HG03135 (cell line): ENCODE data around the gene EXT2.

Source experiments
- ATAC-seq: cut with Tn5 transposase; IDR thresholded peaks from one replicate; pipeline ENCODE4 v1.9.1; 2021; ENCODE audit warnings: mild to moderate bottlenecking, moderate library complexity; ENCODE audit not compliant: unreplicated experiment

Gene EXT2

DNA sequence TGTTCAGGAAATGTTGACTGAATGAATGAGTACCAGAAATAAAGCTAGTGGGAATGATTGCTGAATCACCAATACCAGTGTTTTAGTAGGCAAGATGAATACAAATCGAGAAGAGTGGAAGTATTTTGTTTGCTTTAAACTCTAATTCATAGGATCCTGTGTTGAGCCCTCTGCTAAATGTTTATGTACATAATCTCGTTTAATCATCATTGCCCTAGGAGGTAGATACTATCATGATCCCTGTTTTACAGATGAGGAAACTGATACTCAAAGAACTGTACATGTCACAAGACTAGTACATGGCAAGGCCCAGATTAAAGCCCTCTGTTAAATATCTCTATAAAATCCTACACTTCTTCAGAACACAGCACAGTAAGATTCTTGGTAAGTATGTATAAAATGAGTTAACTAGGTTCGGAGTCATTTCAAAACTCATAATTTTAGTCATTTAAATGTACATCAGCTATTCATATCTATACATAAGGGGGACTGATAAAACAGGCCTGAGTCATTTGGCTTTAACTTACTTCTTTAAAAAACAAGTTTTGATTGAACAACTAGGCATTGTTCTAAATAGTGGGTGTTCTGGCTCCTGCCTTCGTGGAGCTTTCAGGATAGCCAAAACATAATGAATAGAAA lies 97.1 kb downstream of the EXT2 start:
- no peak for ATAC-seq

- no peak for ATAC-seq
These were observed 98.4 kb downstream of the EXT2 start for GRCh38 chr11:44193856-44194255.

DNA sequence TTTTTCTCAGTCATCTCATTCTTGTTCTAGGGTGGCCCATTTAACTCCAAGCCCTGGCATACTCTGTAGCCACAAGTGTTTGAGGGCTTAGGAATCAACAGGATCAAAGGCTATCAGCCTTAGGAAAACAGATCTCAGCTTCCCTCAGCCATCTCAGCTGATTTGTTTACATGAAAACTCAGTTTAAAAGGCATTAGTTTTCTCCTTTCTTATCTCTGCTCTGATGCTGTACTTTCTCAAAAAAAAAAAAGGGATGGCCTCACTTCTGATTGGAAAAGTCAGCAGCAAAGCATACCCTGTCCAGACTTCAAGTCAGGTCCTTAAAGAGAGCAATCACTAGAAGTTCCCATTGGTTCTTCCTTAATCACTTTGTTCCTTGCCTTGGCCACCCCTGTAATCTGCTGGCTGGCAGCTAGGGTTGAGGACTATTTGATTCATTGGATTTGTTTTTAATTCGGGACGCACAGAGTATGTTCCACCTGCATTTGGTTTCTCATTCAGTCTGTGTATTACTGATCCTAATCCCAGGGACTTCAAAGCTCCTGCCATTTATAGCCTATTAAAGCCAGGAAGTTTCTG lies 102.8 kb downstream of the EXT2 start:
- ATAC-seq: no peak

DNA sequence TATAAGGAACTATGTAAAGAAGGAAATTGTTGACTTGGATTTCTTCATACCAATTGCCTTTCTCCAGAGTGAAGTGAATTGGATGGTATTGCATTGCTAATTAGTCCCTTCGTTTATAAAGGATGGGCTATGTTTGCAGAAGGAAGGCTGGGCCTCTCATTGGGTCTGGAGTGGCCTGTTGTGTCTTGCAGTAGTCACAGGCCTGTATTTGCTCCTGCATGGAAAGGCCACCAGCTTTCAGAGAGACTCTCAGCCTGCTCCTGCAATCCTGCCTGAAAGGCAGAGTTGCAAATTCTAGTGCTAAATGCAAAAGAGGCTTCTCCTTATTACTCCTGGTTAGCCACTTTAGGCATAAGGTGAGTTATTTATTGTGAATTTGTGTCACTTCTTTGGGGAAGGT lies 103.8 kb downstream of the EXT2 start:
- no peak for ATAC-seq

DNA sequence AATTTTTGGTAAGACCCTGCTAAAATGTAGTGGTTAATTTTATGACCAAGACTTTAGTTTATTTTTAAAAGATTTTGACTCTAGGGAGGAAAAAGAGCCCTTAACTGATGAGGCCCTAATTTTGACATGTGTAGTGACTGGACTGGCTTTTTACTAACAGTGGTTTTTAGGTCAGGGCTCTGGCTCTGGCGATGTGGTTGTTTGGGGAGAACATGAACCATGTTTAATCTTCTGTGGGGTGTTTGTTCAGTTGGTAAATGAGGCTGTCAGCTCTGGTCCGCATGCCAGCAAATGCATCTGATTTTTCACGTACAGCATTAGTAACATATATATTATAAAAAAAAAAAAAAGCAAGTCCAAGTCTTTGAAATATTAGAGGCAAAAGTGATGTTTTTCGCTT lies 104.3 kb downstream of the EXT2 start:
- ATAC-seq: no peak

- ATAC-seq: no peak
These were observed 108.0 kb downstream of the EXT2 start for GRCh38 chr11:44203270-44204043.

- no peak for ATAC-seq
These were observed 109.9 kb downstream of the EXT2 start for GRCh38 chr11:44205352-44205751.

DNA sequence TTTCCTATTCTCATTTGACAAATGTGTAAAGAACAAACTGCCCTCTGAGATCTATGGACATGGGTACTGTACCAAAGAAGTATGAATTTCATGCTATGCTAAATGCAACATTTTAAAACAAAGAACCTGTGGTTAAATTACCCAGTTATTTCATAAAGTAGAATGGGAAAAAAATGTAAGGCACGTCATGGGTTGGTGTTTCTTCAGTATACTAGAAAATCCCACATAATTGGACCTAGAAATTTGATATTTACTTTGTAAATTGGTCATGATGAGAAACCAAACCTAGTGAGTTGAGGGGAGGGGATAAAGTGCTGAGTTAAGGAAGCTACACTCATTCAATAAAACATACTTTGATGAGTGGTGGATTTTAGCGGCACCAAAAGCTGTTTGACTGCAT lies 110.4 kb downstream of the EXT2 start:
- ATAC-seq: no peak

DNA sequence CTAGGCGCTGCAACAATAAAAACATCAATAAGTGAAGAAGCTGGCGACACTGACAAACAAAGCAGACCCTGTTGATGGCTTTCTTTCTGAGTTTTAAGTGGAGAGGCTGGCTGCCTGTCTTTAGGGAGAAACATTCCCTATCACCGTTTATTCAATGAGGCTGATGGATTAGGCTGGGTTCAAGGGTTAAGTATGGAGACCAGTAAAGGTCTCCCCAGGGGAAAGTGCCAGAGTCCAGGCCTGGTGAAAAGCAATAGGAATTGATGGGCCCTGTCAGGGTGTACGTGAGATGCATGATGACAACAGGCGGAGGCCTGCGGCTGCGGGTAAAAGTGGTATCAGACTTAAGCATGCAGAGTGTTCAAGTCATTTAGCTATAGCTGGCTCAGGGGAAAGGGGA lies 111.8 kb downstream of the EXT2 start:
- no peak for ATAC-seq

DNA sequence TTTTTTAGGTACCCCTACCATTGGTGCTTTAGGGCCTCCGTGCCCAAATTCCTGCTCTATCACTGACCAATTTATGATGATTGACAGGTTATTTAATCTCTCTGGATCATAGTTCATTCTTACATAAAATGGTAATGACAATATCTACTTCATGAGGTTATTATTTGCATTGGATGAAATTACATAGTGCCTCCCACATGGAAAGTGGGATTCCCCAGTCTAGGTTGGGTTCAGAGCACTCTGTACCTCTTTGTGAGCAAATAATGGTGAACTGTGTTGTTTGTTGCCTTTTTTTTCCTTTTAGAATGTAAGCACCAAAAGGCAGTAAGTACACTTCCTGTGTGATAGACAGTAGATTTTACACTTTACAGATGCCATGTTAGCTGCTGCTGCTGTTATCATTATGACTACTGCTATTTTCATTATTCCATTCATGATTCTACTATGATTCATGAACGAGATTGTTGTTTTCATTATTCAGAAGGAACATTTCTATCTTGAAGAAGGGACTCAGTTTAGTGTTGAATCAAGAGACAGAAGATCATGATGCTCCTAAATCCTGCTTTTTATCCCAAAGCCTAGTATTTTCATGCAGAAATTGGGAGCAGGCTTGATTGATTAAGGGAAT lies 113.6 kb downstream of the EXT2 start:
- ATAC-seq: no peak

DNA sequence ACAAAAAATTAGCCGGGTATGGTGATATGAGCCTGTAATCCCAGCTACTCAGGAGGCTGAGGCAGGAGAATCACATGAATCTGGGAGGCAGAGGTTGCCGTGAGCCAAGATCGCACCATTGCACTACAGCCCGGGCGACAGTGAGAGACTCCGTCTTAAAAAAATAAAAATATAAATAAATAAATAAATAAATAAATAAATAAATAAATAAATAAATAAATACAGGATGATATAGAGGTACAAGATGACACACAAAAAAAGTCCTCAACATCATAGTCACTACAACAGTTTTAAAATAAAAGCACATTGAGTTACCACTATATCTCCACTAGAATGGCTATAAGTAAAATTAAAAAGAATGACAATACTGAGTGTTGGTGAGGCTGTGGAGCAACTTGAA lies 116.7 kb downstream of the EXT2 start:
- no peak for ATAC-seq

GRCh38 chr11:44213148-44213547 lies 117.7 kb downstream of the EXT2 start:
- ATAC-seq: no peak

- ATAC-seq: no peak
These were observed 122.0 kb downstream of the EXT2 start for GRCh38 chr11:44217432-44217831.

DNA sequence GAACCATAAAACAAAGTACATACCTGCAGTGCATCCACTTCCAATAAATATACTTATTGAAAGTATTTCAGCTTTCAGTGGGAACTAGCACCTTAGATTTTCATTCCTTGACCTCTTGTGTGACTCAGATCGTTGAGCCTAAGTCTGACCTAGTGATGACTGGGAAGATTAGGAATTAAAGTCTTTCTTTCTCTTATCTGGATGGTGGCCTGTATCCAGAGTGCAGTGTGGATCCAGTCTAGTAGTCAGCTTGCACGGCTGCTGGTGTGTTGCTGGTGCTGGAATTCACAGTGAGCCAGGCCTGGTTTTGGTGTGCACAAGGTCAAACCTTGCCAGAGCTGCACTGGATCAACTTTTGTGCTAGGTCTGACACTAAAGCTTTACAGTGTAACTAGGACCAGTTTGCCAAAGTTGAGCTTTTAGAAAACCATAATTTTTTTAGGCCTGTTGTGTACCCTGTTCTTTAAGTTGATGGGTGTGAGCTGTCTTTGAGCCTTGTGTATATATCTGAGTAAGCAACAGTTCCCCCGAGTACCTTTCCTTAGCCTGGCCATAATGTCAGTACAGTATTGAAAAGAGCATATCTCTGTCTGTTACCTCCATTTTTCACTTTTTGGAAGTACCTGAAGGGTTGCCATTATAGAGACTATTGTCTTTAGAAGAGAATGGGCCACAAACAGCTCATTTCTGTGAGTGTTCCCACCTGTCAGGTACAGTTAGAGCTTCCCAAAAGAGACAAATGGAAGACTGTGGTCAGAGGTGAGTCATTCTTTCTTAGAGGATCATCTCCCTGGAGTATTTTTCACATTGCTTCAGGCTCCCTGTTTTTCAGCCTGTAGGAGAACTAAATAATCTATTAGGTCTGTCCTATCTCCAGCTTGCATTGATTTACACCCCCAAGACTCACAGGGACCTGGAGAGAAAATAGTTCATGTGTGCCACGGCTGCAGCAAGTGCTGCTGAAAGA lies 124.6 kb downstream of the EXT2 start:
- no peak for ATAC-seq

DNA sequence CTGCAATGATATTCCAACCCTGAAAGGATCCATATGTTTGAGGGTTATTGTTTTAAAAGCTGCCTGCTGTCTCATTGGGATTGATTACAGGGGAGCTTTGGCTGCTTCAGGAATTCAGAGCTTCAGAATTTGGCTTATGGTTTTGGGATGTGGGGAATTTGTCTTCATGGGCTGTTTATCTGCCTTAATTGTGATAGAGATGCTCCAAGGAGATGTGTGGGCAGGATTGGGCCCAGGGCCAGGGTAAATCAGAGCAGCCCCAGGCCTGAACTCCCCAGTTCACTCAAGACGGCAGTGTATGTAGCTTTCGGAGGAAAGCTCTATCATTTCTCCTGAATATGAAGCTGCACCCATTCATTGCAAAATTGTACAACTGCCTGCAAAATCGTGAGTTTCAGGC lies 126.0 kb downstream of the EXT2 start:
- ATAC-seq: no peak

DNA sequence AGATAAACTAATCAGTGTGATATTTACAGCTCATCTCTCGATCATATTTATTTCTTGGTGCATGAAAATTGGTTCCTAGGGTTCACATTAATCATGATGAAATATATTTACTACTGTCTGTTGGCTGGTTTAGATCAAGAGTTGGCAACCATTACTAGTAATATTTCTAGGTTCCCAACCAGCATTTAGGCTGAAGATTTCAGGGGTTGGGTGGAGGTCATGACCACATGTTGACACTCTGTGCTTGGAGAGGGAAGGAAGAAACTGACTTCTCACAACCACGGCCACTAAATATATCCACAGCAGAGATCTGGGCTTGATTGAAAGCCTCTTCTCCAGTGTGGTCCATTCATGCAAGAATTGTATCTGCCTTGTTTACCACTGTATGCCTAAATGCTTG lies 126.5 kb downstream of the EXT2 start:
- ATAC-seq: no peak

GRCh38 chr11:44223238-44223637 lies 127.8 kb downstream of the EXT2 start:
- no peak for ATAC-seq

GRCh38 chr11:44224867-44225501 lies 129.5 kb downstream of the EXT2 start:
- ATAC-seq: no peak

DNA sequence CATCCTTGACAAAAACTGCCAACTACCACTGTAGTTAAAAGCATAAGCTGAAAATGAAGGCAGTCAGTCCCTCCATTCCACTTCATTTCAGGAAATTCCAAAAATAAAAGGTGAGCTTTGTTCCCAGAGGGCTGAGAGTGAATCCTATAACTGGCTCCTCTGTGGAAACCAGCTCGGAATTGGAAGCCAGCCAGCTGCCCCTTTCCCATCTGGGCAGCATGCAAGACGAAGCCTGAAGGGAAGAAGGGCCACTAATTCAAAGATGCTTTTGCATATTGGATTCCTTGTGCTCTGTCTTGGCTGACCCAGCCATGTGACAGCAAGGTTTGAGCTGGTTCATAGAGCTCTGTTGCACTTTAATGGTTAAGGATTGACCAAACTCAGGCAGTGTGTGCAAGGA lies 131.0 kb downstream of the EXT2 start:
- ATAC-seq: no peak

DNA sequence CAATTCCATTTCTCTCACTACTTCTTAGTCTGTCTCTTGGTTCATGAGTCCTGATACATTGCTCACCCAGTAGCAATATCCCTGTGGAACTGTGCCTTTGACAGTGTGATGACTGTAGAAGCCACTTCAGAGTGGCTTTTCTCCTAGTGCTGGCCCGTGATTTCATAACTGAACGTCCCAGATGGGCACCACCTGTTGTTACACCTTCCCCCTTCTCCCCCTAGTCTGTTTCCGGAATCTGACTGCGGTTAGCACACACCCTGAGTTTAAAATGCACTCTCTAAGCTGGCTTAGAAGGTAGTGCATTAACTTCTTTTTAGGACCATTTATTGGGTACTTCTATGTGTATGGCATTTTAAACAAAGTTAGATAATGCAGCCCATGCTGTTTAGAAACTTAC lies 131.5 kb downstream of the EXT2 start:
- ATAC-seq: no peak
